CD4-positive, alpha-beta T cell (primary cell): ENCODE measurements around the gene NRDC. TPM values are rescaled to one million over a fixed set of nuclear protein-coding genes. Genes with fewer than 3 reads are reported as not detected.

ENCODE experiments used
- ATAC-seq: fragments of 200-7000 bp; cut with Tn5 transposase; one replicate; pipeline ENCODE4 v1.10.0; 2022; ENCODE audit warnings: mild to moderate bottlenecking; ENCODE audit not compliant: poor library complexity
- CTCF ChIA-PET: fragments of 350-600 bp; sonication (Branson Sonifier 250); formaldehyde crosslinking; loops from one replicate; lab custom pipeline; 2021; ENCODE audit warnings: antibody characterized with exemption, inconsistent platforms; lab: Charles Lee
- POLR2A ChIA-PET: fragments of 350-600 bp; sonication (Branson Sonifier 250); formaldehyde crosslinking; loops from one replicate; lab custom pipeline; 2021; ENCODE audit warnings: antibody characterized with exemption, inconsistent platforms; lab: Charles Lee
- DNase-seq, 14 experiments: peaks; one replicate each; pipeline ENCODE4 v3.0.0-alpha.2; 2013 to 2020; ENCODE audit warnings: mixed read lengths in 2 of 14
- H3K27ac ChIP-seq, 2 donors: one replicate each; pipeline versions ENCODE4 v1.5.1 to v1.7.0; 2013; ENCODE audit warnings: low read length in 2 of 2, low read depth in 1 of 2, mild to moderate bottlenecking in 1 of 2
- H3K27me3 ChIP-seq, 2 experiments: 1 replicate in 1 of 2; 2 replicates in 1 of 2; pipeline versions ENCODE4 v1.6.1 to v1.7.0; 2013; ENCODE audit warnings: low read length in 2 of 2, control low read depth in 1 of 2, mild to moderate bottlenecking in 1 of 2, moderate library complexity in 1 of 2; ENCODE audit not compliant: insufficient read depth in 2 of 2, control insufficient read depth in 1 of 2
- H3K36me3 ChIP-seq: one replicate; pipeline ENCODE4 v1.6.1; 2013; ENCODE audit warnings: low read length, control low read depth; ENCODE audit not compliant: insufficient read depth
- H3K4me1 ChIP-seq: one replicate; pipeline ENCODE4 v1.6.1; 2013; ENCODE audit warnings: low read length, control low read depth; ENCODE audit not compliant: insufficient read depth
- H3K4me3 ChIP-seq: one replicate; pipeline ENCODE4 v1.5.1; 2013; ENCODE audit warnings: mild to moderate bottlenecking, low read length, moderate library complexity
- H3K9me3 ChIP-seq, 2 experiments: 1 replicate in 1 of 2; 2 replicates in 1 of 2; pipeline versions ENCODE4 v1.6.1 to v1.7.0; 2013; ENCODE audit warnings: low read length in 2 of 2, mild to moderate bottlenecking in 2 of 2, control low read depth in 1 of 2, moderate library complexity in 1 of 2; ENCODE audit not compliant: control insufficient read depth in 1 of 2, insufficient read depth in 1 of 2
- H3K27ac Mint-ChIP-seq: one replicate; pipeline ENCODE4 v1.8.0; 2020; ENCODE audit warnings: mixed read lengths
- H3K27me3 Mint-ChIP-seq: one replicate; pipeline ENCODE4 v1.8.0; 2021; ENCODE audit warnings: mixed read lengths
- H3K36me3 Mint-ChIP-seq: one replicate; pipeline ENCODE4 v1.8.0; 2021; ENCODE audit warnings: low read depth, mixed read lengths
- H3K4me1 Mint-ChIP-seq: one replicate; pipeline ENCODE4 v1.8.0; 2021; ENCODE audit warnings: low read depth, mixed read lengths
- H3K4me3 Mint-ChIP-seq: one replicate; pipeline ENCODE4 v1.8.0; 2020; ENCODE audit warnings: mild to moderate bottlenecking, mixed read lengths
- H3K9me3 Mint-ChIP-seq: one replicate; pipeline ENCODE4 v1.8.0; 2020; ENCODE audit warnings: mixed read lengths
- CTCF ChIP-seq: fragments of 200-600 bp; IDR thresholded peaks from one replicate; pipeline ENCODE4 v1.8.0; 2022; ENCODE audit warnings: antibody characterized with exemption, mild to moderate bottlenecking
- intact Hi-C, 2 experiments: fragments of 100-400 bp; cut with DNase I in 1 of 2; cut with micrococcal nuclease in 1 of 2; formaldehyde crosslinking; loops; one replicate each; pipeline versions ENCODE4 v1.15.1 to v1.9.0; 2023 to 2025; cut with DNase I, micrococcal nuclease
- total RNA-seq, 174 experiments: library from RNA in 2 of 174; stranded (reverse) in 2 of 174; gene quantifications; one replicate each; pipeline ENCODE4 v1.2.3 and lab custom pipeline; 2021 to 2026

The NRDC gene
- total RNA-seq, 2 experiments from 2014 or later, result 59.0 to 62.4 TPM

- POLR2A ChIA-PET, result no interaction called here
- Histone ChIP-seq H3K4me1 (no peaks in the 10 kb centered on the region), H3K4me3 (no peak overlapping the region), H3K27ac (no peak overlapping the region), H3K27me3 (no peaks in the 10 kb centered on the region), H3K9me3 (no peaks in the 10 kb centered on the region), H3K36me3 (peaks cover 10% of the 10 kb centered on the region)
- ATAC-seq, result no peak
- Mint-ChIP-seq H3K4me3 (no peak overlapping the region), H3K27me3 (no peaks in the 10 kb centered on the region), H3K36me3 (peaks cover 29% of the 10 kb centered on the region), H3K27ac (no peak overlapping the region), H3K9me3 (no peaks in the 10 kb centered on the region), H3K4me1 (peaks cover 17% of the 10 kb centered on the region)
- intact Hi-C loops, result no loop called here
- CTCF ChIA-PET, result no interaction called here
- no peak for TF ChIP-seq CTCF
- no peak for DNase-seq
Measured at GRCh38 chr1:51745304-51745570, 133.3 kb downstream of the NRDC start.

GRCh38 chr1:51744506-51745303 lies 133.8 kb downstream of the NRDC start:
- no peak for TF ChIP-seq CTCF
- H3K27ac Mint-ChIP-seq, result no peak overlapping the region
- H3K36me3 ChIP-seq, result peaks cover 10% of the 10 kb centered on the region
- H3K27me3 Mint-ChIP-seq, result no peaks in the 10 kb centered on the region
- no peaks in the 10 kb centered on the region for H3K9me3 Mint-ChIP-seq
- ATAC-seq (no peak), DNase-seq (no peak)
- H3K9me3 ChIP-seq, result no peaks in the 10 kb centered on the region
- POLR2A ChIA-PET, result no interaction called here
- no peak overlapping the region for H3K4me3 ChIP-seq
- no peaks in the 10 kb centered on the region for H3K27me3 ChIP-seq
- H3K27ac ChIP-seq, result no peak overlapping the region
- H3K4me1 Mint-ChIP-seq, result peaks cover 21% of the 10 kb centered on the region
- no peaks in the 10 kb centered on the region for H3K4me1 ChIP-seq
- intact Hi-C loops, result no loop called here
- no peak overlapping the region for H3K4me3 Mint-ChIP-seq
- CTCF ChIA-PET, result no interaction called here
- H3K36me3 Mint-ChIP-seq, result peaks cover 25% of the 10 kb centered on the region

- no peaks in the 10 kb centered on the region for H3K9me3 ChIP-seq
- no peaks in the 10 kb centered on the region for H3K4me1 ChIP-seq
- Mint-ChIP-seq H3K27ac (no peak overlapping the region), H3K9me3 (no peaks in the 10 kb centered on the region), H3K27me3 (no peaks in the 10 kb centered on the region), H3K36me3 (peaks cover 6% of the 10 kb centered on the region), H3K4me1 (peaks cover 46% of the 10 kb centered on the region), H3K4me3 (no peak overlapping the region)
- DNase-seq, result no peak
- no peak for TF ChIP-seq CTCF
- H3K27ac ChIP-seq, result no peak overlapping the region
- no peak overlapping the region for H3K4me3 ChIP-seq
- H3K27me3 ChIP-seq, result no peaks in the 10 kb centered on the region
- intact Hi-C loops, result no loop called here
- CTCF ChIA-PET, result no interaction called here
- POLR2A ChIA-PET, result interaction anchor here (1.2 kb wide), 1 partner anchor 12 kb away, joined by 3 read pairs; no protein-coding TSS in a partner anchor
- H3K36me3 ChIP-seq, result no peaks in the 10 kb centered on the region
- no peak for ATAC-seq
Measured at GRCh38 chr1:51741121-51741681, 137.3 kb downstream of the NRDC start.
